Measurements from ENCODE around the gene SLC13A3. TPM values are rescaled to one million over a fixed set of nuclear protein-coding genes. Genes with fewer than 3 reads are reported as not detected.

SLC13A3 gene
- total and polyA plus RNA-seq, 2 donors from 2014 or later: 31.5 to 241 TPM

- DNase-seq (no peak), FAIRE-seq (no peak)
- H3K4me3 ChIP-seq (ENCODE audit: low read length in 3 of 3): no peak overlapping the region
- no peaks in the 10 kb centered on the region for H3K9me3 ChIP-seq (ENCODE audit: control insufficient read depth in 2 of 3, insufficient read depth in 1 of 3, low read length in 3 of 3)
- no peak for TF ChIP-seq CTCF (IDR thresholded peaks at IDR 0.05; ENCODE audit: borderline replicate concordance, extremely low read depth, insufficient read depth)
- H3K4me1 ChIP-seq (ENCODE audit: control insufficient read depth in 2 of 3, insufficient read depth in 2 of 3, low read depth in 1 of 3, low read length in 3 of 3): peaks cover 0 to 15% (median 6%) of the 10 kb centered on the region in 3 donors
- no peaks in the 10 kb centered on the region for H3K27me3 ChIP-seq (ENCODE audit: control insufficient read depth, insufficient read depth, low read length)
- peaks cover 0 to 10% (median 4%) of the 10 kb centered on the region in 3 donors for H3K36me3 ChIP-seq (ENCODE audit: control insufficient read depth in 2 of 3, insufficient read depth in 3 of 3, low read length in 3 of 3)
- peak overlapping the region; percentile 73 for H3K27ac ChIP-seq (ENCODE audit: low read depth in 2 of 2, low read length in 2 of 2)
- intact Hi-C loops (cut with DNase I): no loop called here
- peak overlapping the region in 1 of 3 donors; percentile 55 for H3K9ac ChIP-seq (ENCODE audit: low read length in 3 of 3)
Observed at GRCh38 chr20:46638134-46638897, 12.9 kb downstream of the SLC13A3 start.

GRCh38 chr20:46637427-46638133 is 13.7 kb downstream of the SLC13A3 start:
- no peak for TF ChIP-seq CTCF (IDR thresholded peaks at IDR 0.05; ENCODE audit: borderline replicate concordance, extremely low read depth, insufficient read depth)
- FAIRE-seq: no peak
- Histone ChIP-seq H3K4me1 (ENCODE audit: control insufficient read depth in 2 of 3, insufficient read depth in 2 of 3, low read depth in 1 of 3, low read length in 3 of 3) (peaks cover 0 to 20% (median 6%) of the 10 kb centered on the region in 3 donors), H3K27me3 (ENCODE audit: control insufficient read depth, insufficient read depth, low read length) (no peaks in the 10 kb centered on the region), H3K9ac (ENCODE audit: low read length in 3 of 3) (no peak overlapping the region), H3K9me3 (ENCODE audit: control insufficient read depth in 2 of 3, insufficient read depth in 1 of 3, low read length in 3 of 3) (no peaks in the 10 kb centered on the region), H3K36me3 (ENCODE audit: control insufficient read depth in 2 of 3, insufficient read depth in 3 of 3, low read length in 3 of 3) (peaks cover 0 to 9% (median 4%) of the 10 kb centered on the region in 3 donors), H3K4me3 (ENCODE audit: low read length in 3 of 3) (no peak overlapping the region), H3K27ac (ENCODE audit: low read depth in 2 of 2, low read length in 2 of 2) (peak overlapping the region; percentile 73)
- intact Hi-C loops (cut with DNase I): no loop called here
- no peak for DNase-seq

GRCh38 chr20:46637020-46637419 is 14.2 kb downstream of the SLC13A3 start:
- TF ChIP-seq CTCF (IDR thresholded peaks at IDR 0.05; ENCODE audit: borderline replicate concordance, extremely low read depth, insufficient read depth): no peak
- Histone ChIP-seq H3K27ac (ENCODE audit: low read depth in 2 of 2, low read length in 2 of 2) (no peak overlapping the region), H3K9ac (ENCODE audit: low read length in 3 of 3) (no peak overlapping the region), H3K4me3 (ENCODE audit: low read length in 3 of 3) (no peak overlapping the region), H3K9me3 (ENCODE audit: control insufficient read depth in 2 of 3, insufficient read depth in 1 of 3, low read length in 3 of 3) (no peaks in the 10 kb centered on the region), H3K36me3 (ENCODE audit: control insufficient read depth in 2 of 3, insufficient read depth in 3 of 3, low read length in 3 of 3) (peaks cover 0 to 9% (median 4%) of the 10 kb centered on the region in 3 donors), H3K4me1 (ENCODE audit: control insufficient read depth in 2 of 3, insufficient read depth in 2 of 3, low read depth in 1 of 3, low read length in 3 of 3) (peaks cover 0 to 21% (median 6%) of the 10 kb centered on the region in 3 donors), H3K27me3 (ENCODE audit: control insufficient read depth, insufficient read depth, low read length) (no peaks in the 10 kb centered on the region)
- FAIRE-seq (no peak), DNase-seq (no peak)
- intact Hi-C loops (cut with DNase I): no loop called here
